Neural cell (in vitro differentiated cells): ENCODE data around the gene LDLR. TPM values are rescaled to one million over a fixed set of nuclear protein-coding genes. Genes with fewer than 3 reads are reported as not detected.

Experiments
- H2AFZ ChIP-seq: fragments of 200-600, 300-800 bp; sonication (generic), shearing (Covaris generic); 2 replicates; pipeline ENCODE4 v1.6.0; 2014; ENCODE audit warnings: low read depth, mild to moderate bottlenecking, antibody characterized with exemption, low read length, moderate library complexity
- H3F3A ChIP-seq: fragments of 200-600 bp; shearing (Covaris generic); 2 replicates; pipeline ENCODE4 v1.6.1; 2016; ENCODE audit warnings: mild to moderate bottlenecking, moderate library complexity, mixed read lengths, antibody characterized with exemption, low read length; ENCODE audit not compliant: insufficient read depth, poor library complexity, severe bottlenecking
- H3K27ac ChIP-seq: fragments of 200-600, 300-800 bp; sonication (generic), shearing (Covaris generic); 2 replicates; pipeline ENCODE4 v1.5.1; 2014; ENCODE audit warnings: mild to moderate bottlenecking, low read length, moderate library complexity
- H3K27me3 ChIP-seq: fragments of 300-800, 200-600 bp; sonication (generic), shearing (Covaris generic); 2 replicates; pipeline ENCODE4 v1.6.0; 2014; ENCODE audit warnings: mild to moderate bottlenecking, low read depth, low read length, moderate library complexity; ENCODE audit not compliant: insufficient read depth
- H3K36me3 ChIP-seq: fragments of 300-800, 200-600 bp; sonication (generic), shearing (Covaris generic); 2 replicates; pipeline ENCODE4 v1.5.1; 2014; ENCODE audit warnings: mild to moderate bottlenecking, antibody characterized with exemption, low read length, moderate library complexity; ENCODE audit not compliant: insufficient read depth
- H3K4me2 ChIP-seq: fragments of 300-800, 200-600 bp; sonication (generic), shearing (Covaris generic); 2 replicates; pipeline ENCODE4 v1.6.0; 2014; ENCODE audit warnings: mild to moderate bottlenecking, low read length
- H3K4me3 ChIP-seq: fragments of 300-800, 200-600 bp; sonication (generic), shearing (Covaris generic); 2 replicates; pipeline ENCODE4 v1.5.1; 2014; ENCODE audit warnings: mild to moderate bottlenecking, low read length, moderate library complexity
- H3K79me2 ChIP-seq: fragments of 200-600 bp; shearing (Covaris generic); replicated peaks from 2 replicates; pipeline ENCODE4 v1.6.0; 2014; ENCODE audit warnings: mild to moderate bottlenecking, low read length, moderate library complexity; ENCODE audit not compliant: insufficient read depth
- H3K9ac ChIP-seq: fragments of 300-800, 200-600 bp; sonication (generic), shearing (Covaris generic); 2 replicates; pipeline ENCODE4 v1.6.1; 2016; ENCODE audit warnings: mild to moderate bottlenecking, low read length, mixed read lengths
- H3K9me2 ChIP-seq: fragments of 200-600 bp; shearing (Covaris generic); 2 replicates; pipeline ENCODE4 v1.6.1; 2016; ENCODE audit warnings: mild to moderate bottlenecking, low read length, mixed read lengths; ENCODE audit not compliant: insufficient read depth
- H3K9me3 ChIP-seq: fragments of 200-600, 300-800 bp; sonication (generic), shearing (Covaris generic); 2 replicates; pipeline ENCODE4 v1.6.1; 2016; ENCODE audit warnings: mild to moderate bottlenecking, mixed run types, low read length, moderate library complexity, mixed read lengths
- H4K20me1 ChIP-seq: fragments of 200-600 bp; shearing (Covaris generic); 2 replicates; pipeline ENCODE4 v1.6.1; 2016; ENCODE audit warnings: mild to moderate bottlenecking, mixed run types; ENCODE audit not compliant: insufficient read depth
- EP300 ChIP-seq: fragments of 450-650 bp; conservative IDR thresholded peaks from 2 replicates; pipeline ENCODE4 v1.6.1; 2014; ENCODE audit warnings: antibody characterized with exemption, mild to moderate bottlenecking, moderate library complexity; ENCODE audit not compliant: poor library complexity, severe bottlenecking
- EZH2 ChIP-seq: fragments of 200-600, 300-800 bp; shearing (Covaris generic), sonication (generic); IDR thresholded peaks from 2 replicates; pipeline ENCODE4 v1.6.1; 2014; ENCODE audit warnings: antibody characterized with exemption, low read length, borderline replicate concordance, mild to moderate bottlenecking; ENCODE audit not compliant: insufficient read depth, poor library complexity, severe bottlenecking
- MXI1 ChIP-seq: fragments of 450-650 bp; conservative IDR thresholded peaks from 2 replicates; pipeline ENCODE4 v1.6.1; 2014; ENCODE audit warnings: antibody characterized with exemption, mild to moderate bottlenecking; ENCODE audit not compliant: poor library complexity, severe bottlenecking
- POLR2AphosphoS5 ChIP-seq: IDR thresholded peaks from 2 replicates; pipeline ENCODE4 v1.6.1; 2012
- RAD21 ChIP-seq: fragments of 450-650 bp; conservative IDR thresholded peaks from 2 replicates; pipeline ENCODE4 v1.6.1; 2014; ENCODE audit warnings: antibody characterized with exemption, mild to moderate bottlenecking, moderate library complexity
- REST ChIP-seq: IDR thresholded peaks from 2 replicates; pipeline ENCODE4 v1.6.1; 2012; ENCODE audit warnings: borderline replicate concordance
- SMC3 ChIP-seq: fragments of 450-650 bp; conservative IDR thresholded peaks from 2 replicates; pipeline ENCODE4 v1.6.1; 2014; ENCODE audit warnings: antibody characterized with exemption, mild to moderate bottlenecking, moderate library complexity; ENCODE audit not compliant: poor library complexity
- TAF1 ChIP-seq: IDR thresholded peaks from 2 replicates; pipeline ENCODE4 v1.6.1; 2012; ENCODE audit warnings: low read depth
- polyA plus RNA-seq: library from polyadenylated mRNA; depleted of rRNA; stranded (reverse); fragments of >200 nt; gene quantifications from 2 replicates; pipeline ENCODE4 v1.2.3, GENCODE V29; 2014
- TF ChIP-seq, protein P1 (sequence below): fragments of 450-650 bp; IDR thresholded peaks from 2 replicates; pipeline ENCODE4 v1.5.1; 2014; ENCODE audit warnings: antibody characterized with exemption, mild to moderate bottlenecking, moderate library complexity; ENCODE audit not compliant: poor library complexity, severe bottlenecking

LDLR gene
- polyA plus RNA-seq, 1 donor from 2014 or later, result 23.2 TPM

GRCh38 chr19:11058246-11059030, 30.8 kb upstream of the LDLR start:
- H3K27ac ChIP-seq, result no peak overlapping the region
- no peaks in the 10 kb centered on the region for H3F3A ChIP-seq
- no peak overlapping the region for H3K9ac ChIP-seq
- H3K4me3 ChIP-seq, result no peak overlapping the region
- peaks cover 9% of the 10 kb centered on the region for H3K36me3 ChIP-seq
- H3K4me2 ChIP-seq, result no peak overlapping the region
- H3K27me3 ChIP-seq, result no peaks in the 10 kb centered on the region
- no peaks in the 10 kb centered on the region for H4K20me1 ChIP-seq
- H3K79me2 ChIP-seq, result no peaks in the 10 kb centered on the region
- H3K9me3 ChIP-seq, result no peaks in the 10 kb centered on the region
- H2AFZ ChIP-seq, result no peak overlapping the region
- no peaks in the 10 kb centered on the region for H3K9me2 ChIP-seq
- TF ChIP-seq POLR2AphosphoS5 (no peak), TAF1 (no peak), MXI1 (no peak)
- TF ChIP-seq, protein P1, sequence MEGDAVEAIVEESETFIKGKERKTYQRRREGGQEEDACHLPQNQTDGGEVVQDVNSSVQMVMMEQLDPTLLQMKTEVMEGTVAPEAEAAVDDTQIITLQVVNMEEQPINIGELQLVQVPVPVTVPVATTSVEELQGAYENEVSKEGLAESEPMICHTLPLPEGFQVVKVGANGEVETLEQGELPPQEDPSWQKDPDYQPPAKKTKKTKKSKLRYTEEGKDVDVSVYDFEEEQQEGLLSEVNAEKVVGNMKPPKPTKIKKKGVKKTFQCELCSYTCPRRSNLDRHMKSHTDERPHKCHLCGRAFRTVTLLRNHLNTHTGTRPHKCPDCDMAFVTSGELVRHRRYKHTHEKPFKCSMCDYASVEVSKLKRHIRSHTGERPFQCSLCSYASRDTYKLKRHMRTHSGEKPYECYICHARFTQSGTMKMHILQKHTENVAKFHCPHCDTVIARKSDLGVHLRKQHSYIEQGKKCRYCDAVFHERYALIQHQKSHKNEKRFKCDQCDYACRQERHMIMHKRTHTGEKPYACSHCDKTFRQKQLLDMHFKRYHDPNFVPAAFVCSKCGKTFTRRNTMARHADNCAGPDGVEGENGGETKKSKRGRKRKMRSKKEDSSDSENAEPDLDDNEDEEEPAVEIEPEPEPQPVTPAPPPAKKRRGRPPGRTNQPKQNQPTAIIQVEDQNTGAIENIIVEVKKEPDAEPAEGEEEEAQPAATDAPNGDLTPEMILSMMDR, result no peak

DNA sequence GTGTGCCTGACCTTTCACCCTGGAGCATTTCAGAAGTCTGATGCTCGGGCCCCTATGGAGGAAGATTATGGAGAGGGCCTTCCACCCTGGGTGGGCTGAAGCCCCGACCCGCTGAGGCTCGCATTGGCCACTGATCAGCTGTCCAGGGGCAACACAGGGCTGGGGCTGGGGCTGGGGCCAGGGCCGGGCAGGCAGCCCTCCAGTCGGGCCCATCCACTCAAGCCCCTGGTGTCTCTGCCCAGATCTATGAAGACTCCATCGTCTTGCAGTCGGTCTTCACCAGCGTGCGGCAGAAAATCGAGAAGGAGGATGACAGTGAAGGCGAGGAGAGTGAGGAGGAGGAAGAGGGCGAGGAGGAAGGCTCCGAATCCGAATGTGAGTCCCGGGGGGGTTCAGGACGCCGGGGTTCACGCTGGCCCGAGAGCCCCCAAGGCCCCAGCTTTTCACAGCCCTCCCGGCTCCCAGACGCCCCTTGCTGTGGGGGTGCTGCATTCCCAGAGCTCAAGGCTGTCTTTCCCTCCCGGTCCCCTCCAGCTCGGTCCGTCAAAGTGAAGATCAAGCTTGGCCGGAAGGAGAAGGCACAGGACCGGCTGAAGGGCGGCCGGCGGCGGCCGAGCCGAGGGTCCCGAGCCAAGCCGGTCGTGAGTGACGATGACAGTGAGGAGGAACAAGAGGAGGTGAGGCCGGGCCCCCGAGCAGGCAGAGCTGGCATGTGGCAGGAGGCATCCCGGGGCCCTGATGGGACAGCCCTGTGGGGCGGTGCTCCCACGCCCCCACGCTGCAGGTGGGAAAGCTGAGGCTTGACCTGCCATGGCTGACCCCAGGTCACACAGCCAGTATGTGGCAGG, 29.5 kb upstream of the LDLR start:
- no peaks in the 10 kb centered on the region for H3K27me3 ChIP-seq
- H3K4me3 ChIP-seq, result no peak overlapping the region
- no peak overlapping the region for H2AFZ ChIP-seq
- no peak overlapping the region for H3K9ac ChIP-seq
- no peak overlapping the region for H3K4me2 ChIP-seq
- H3K36me3 ChIP-seq, result peaks cover 9% of the 10 kb centered on the region
- H3K79me2 ChIP-seq, result no peaks in the 10 kb centered on the region
- no peaks in the 10 kb centered on the region for H3F3A ChIP-seq
- no peaks in the 10 kb centered on the region for H3K9me2 ChIP-seq
- no peak overlapping the region for H3K27ac ChIP-seq
- no peaks in the 10 kb centered on the region for H4K20me1 ChIP-seq
- H3K9me3 ChIP-seq, result no peaks in the 10 kb centered on the region
- TF ChIP-seq EP300, result no peak
- TF ChIP-seq SMC3, result no peak
- no peak for TF ChIP-seq RAD21

GRCh38 chr19:11061952-11062351, 27.3 kb upstream of the LDLR start:
- Histone ChIP-seq H3K79me2 (no peaks in the 10 kb centered on the region), H3K9me2 (no peaks in the 10 kb centered on the region), H3K9me3 (no peaks in the 10 kb centered on the region), H3K4me2 (no peak overlapping the region), H3K27ac (no peak overlapping the region), H3F3A (no peaks in the 10 kb centered on the region), H3K4me3 (no peak overlapping the region), H4K20me1 (no peaks in the 10 kb centered on the region), H3K36me3 (peaks cover 9% of the 10 kb centered on the region), H3K27me3 (no peaks in the 10 kb centered on the region), H2AFZ (no peak overlapping the region), H3K9ac (no peak overlapping the region)
- no peak for TF ChIP-seq SMC3
- TF ChIP-seq REST, result no peak
- TF ChIP-seq, protein P1, result no peak
- TF ChIP-seq EZH2, result no peak
- no peak for TF ChIP-seq TAF1
- TF ChIP-seq MXI1, result no peak
